OCI-LY1 (cell line): ENCODE results near the gene GLIS1.

Experiments used
- H2AFZ ChIP-seq: fragments of 200-600 bp; sonication (generic), shearing (Covaris generic); 2 replicates; pipeline ENCODE4 v1.6.0; 2014; ENCODE audit warnings: antibody characterized with exemption, mild to moderate bottlenecking, low read length
- H3F3A ChIP-seq: fragments of 200-600 bp; sonication (generic), shearing (Covaris generic); 2 replicates; pipeline ENCODE4 v1.6.0; 2014; ENCODE audit warnings: mild to moderate bottlenecking, antibody characterized with exemption, low read length, moderate library complexity; ENCODE audit not compliant: insufficient read depth
- H3K27ac ChIP-seq: fragments of 200-600 bp; sonication (generic); 2 replicates; pipeline ENCODE4 v1.5.1; 2014; ENCODE audit warnings: low read length, mixed run types, mild to moderate bottlenecking, low read depth; ENCODE audit not compliant: poor library complexity, severe bottlenecking
- H3K27me3 ChIP-seq: fragments of 200-600 bp; sonication (generic); 2 replicates; pipeline ENCODE4 v1.6.0; 2014; ENCODE audit warnings: antibody characterized with exemption, mild to moderate bottlenecking, low read length, moderate library complexity; ENCODE audit not compliant: insufficient read depth
- H3K36me3 ChIP-seq: fragments of 200-600 bp; sonication (generic); 2 replicates; pipeline ENCODE4 v1.6.1; 2014; ENCODE audit warnings: mild to moderate bottlenecking, antibody characterized with exemption, low read length, moderate library complexity, mixed read lengths; ENCODE audit not compliant: insufficient read depth
- H3K4me1 ChIP-seq: fragments of 200-600 bp; sonication (generic); 2 replicates; pipeline ENCODE4 v1.5.1; 2014; ENCODE audit warnings: mild to moderate bottlenecking, low read length, moderate library complexity; ENCODE audit not compliant: insufficient read depth, severe bottlenecking
- H3K4me2 ChIP-seq: fragments of 200-600 bp; sonication (generic), shearing (Covaris generic); 2 replicates; pipeline ENCODE4 v1.6.1; 2014; ENCODE audit warnings: low read length
- H3K4me3 ChIP-seq: fragments of 200-600 bp; sonication (generic); 2 replicates; pipeline ENCODE4 v1.5.1; 2014; ENCODE audit warnings: low read length, low read depth, mild to moderate bottlenecking, mixed read lengths; ENCODE audit not compliant: poor library complexity, severe bottlenecking
- H3K79me2 ChIP-seq: fragments of 200-600 bp; shearing (Covaris generic); 2 replicates; pipeline ENCODE4 v1.6.1; 2016; ENCODE audit warnings: mixed run types, low read length, mixed read lengths; ENCODE audit not compliant: insufficient read depth
- H3K9ac ChIP-seq: fragments of 200-600 bp; sonication (generic), shearing (Covaris generic); 2 replicates; pipeline ENCODE4 v1.6.1; 2014; ENCODE audit warnings: mild to moderate bottlenecking, low read length, mixed read lengths
- H3K9me2 ChIP-seq: fragments of 200-600 bp; sonication (generic), shearing (Covaris generic); 2 replicates; pipeline ENCODE4 v1.6.1; 2014; ENCODE audit warnings: low read depth, mild to moderate bottlenecking, low read length, mixed read lengths
- H3K9me3 ChIP-seq: fragments of 200-600 bp; shearing (Covaris generic); 2 replicates; pipeline ENCODE4 v1.6.1; 2014; ENCODE audit warnings: low read length, mixed read lengths
- H4K20me1 ChIP-seq: fragments of 200-600 bp; sonication (generic), shearing (Covaris generic); 2 replicates; pipeline ENCODE4 v1.6.0; 2016; ENCODE audit warnings: mild to moderate bottlenecking, low read length; ENCODE audit not compliant: insufficient read depth
- CTCF ChIP-seq: fragments of 200-600 bp; sonication (generic), shearing (Covaris generic); IDR thresholded peaks from 2 replicates; pipeline ENCODE4 v1.5.1; 2017; ENCODE audit warnings: mild to moderate bottlenecking, antibody characterized with exemption, low read length, moderate library complexity, mixed read lengths
- EZH2 ChIP-seq: fragments of 200-600 bp; sonication (generic), shearing (Covaris generic); IDR thresholded peaks from 2 replicates; pipeline ENCODE4 v1.8.0; 2017; ENCODE audit warnings: borderline replicate concordance, mixed run types, mild to moderate bottlenecking, antibody characterized with exemption, low read length, moderate library complexity, mixed read lengths

GLIS1 gene

GRCh38 chr1:53729456-53730223, 9.3 kb downstream of the GLIS1 start:
- Histone ChIP-seq H3K4me1 (no peaks in the 10 kb centered on the region), H3F3A (no peaks in the 10 kb centered on the region), H3K4me3 (no peak overlapping the region), H2AFZ (no peak overlapping the region), H3K9ac (no peak overlapping the region), H4K20me1 (no peaks in the 10 kb centered on the region), H3K36me3 (no peaks in the 10 kb centered on the region), H3K79me2 (no peaks in the 10 kb centered on the region), H3K27ac (no peak overlapping the region), H3K9me3 (no peaks in the 10 kb centered on the region), H3K9me2 (no peaks in the 10 kb centered on the region), H3K4me2 (no peak overlapping the region), H3K27me3 (peaks cover 8% of the 10 kb centered on the region; the same call in 1 of the 2 replicates)
- no peak for TF ChIP-seq CTCF
- no peak for TF ChIP-seq EZH2

GRCh38 chr1:53728702-53729455, 10.1 kb downstream of the GLIS1 start:
- no peaks in the 10 kb centered on the region for H4K20me1 ChIP-seq
- H3K27me3 ChIP-seq = peaks cover 8% of the 10 kb centered on the region
- no peak overlapping the region for H2AFZ ChIP-seq
- H3K9me2 ChIP-seq = no peaks in the 10 kb centered on the region
- H3K4me2 ChIP-seq = no peak overlapping the region
- H3K36me3 ChIP-seq = no peaks in the 10 kb centered on the region
- no peaks in the 10 kb centered on the region for H3K79me2 ChIP-seq
- H3F3A ChIP-seq = no peaks in the 10 kb centered on the region
- H3K4me3 ChIP-seq = no peak overlapping the region
- H3K27ac ChIP-seq = no peak overlapping the region
- TF ChIP-seq EZH2 (no peak), CTCF (no peak)
- no peak overlapping the region for H3K9ac ChIP-seq
- no peaks in the 10 kb centered on the region for H3K4me1 ChIP-seq
- no peaks in the 10 kb centered on the region for H3K9me3 ChIP-seq

GRCh38 chr1:53728196-53728595, 10.8 kb downstream of the GLIS1 start:
- H3K27me3 ChIP-seq = peaks cover 8% of the 10 kb centered on the region
- no peak overlapping the region for H3K4me2 ChIP-seq
- H3K79me2 ChIP-seq = no peaks in the 10 kb centered on the region
- H2AFZ ChIP-seq = no peak overlapping the region
- H3K4me3 ChIP-seq = no peak overlapping the region
- no peaks in the 10 kb centered on the region for H4K20me1 ChIP-seq
- H3K9me2 ChIP-seq = no peaks in the 10 kb centered on the region
- H3K36me3 ChIP-seq = no peaks in the 10 kb centered on the region
- no peaks in the 10 kb centered on the region for H3F3A ChIP-seq
- no peak for TF ChIP-seq CTCF
- no peak for TF ChIP-seq EZH2
- no peak overlapping the region for H3K27ac ChIP-seq
- H3K4me1 ChIP-seq = no peaks in the 10 kb centered on the region
- no peaks in the 10 kb centered on the region for H3K9me3 ChIP-seq
- no peak overlapping the region for H3K9ac ChIP-seq
